HG02571 (cell line): ENCODE data around the gene HSFX1.
"Not testable (repeated sequence)": the region's sequence is repeated elsewhere in the genome, so short reads cannot be mapped to it uniquely, and the experiment has no call there.

Experiments used
- ATAC-seq: cut with Tn5 transposase; IDR thresholded peaks from one replicate; pipeline ENCODE4 v1.9.1; 2021; ENCODE audit warnings: mild to moderate bottlenecking, moderate library complexity; ENCODE audit not compliant: unreplicated experiment

Gene HSFX1

GRCh38 chrX:149773768-149774167, at the start of gene HSFX1:
TSS of gene HSFX1 (plus strand) at chrX:149774068. CDS start at chrX:149774682, 614 bp downstream.
- not testable (repeated sequence) for ATAC-seq

DNA sequence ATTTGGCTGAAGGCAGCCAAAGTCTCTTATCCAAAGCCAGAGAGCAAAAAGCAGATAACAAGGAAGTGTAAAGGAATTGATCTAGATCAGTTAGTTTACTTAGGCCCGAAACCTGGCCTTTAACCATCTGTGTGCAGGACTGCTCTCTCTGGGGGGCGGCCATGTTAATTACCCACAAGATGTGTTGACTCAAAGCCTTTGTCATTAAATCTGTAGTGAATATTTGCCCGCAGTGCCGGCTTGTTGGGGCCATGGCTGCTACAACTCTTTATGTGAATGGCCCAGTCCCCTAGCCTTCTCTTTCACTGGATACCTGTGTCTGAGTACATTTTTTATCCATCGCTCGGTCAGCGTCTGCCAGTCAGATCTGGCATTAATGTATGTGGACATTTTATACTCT, 46.6 kb upstream of the HSFX1 start:
- not testable (repeated sequence) for ATAC-seq

DNA sequence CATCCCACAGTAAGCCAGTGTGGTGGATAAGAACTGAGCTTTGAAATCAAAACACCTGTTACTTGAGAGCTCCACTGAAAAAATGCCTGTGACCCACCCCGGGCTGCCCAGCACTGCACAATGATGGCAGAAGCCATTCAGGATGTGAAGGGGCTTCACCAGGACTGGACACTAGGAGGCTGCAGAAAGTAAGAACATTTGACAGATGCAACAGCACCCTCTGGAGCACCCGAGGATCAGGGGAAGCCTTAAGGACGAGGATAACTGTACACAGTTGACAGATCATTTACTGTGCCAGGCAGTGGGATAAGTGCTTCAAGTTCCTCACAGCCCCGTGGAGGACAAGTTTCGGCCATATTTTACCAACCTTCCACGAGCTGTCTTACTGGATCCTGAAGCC, 31.6 kb upstream of the HSFX1 start:
- ATAC-seq = not testable (repeated sequence)

DNA sequence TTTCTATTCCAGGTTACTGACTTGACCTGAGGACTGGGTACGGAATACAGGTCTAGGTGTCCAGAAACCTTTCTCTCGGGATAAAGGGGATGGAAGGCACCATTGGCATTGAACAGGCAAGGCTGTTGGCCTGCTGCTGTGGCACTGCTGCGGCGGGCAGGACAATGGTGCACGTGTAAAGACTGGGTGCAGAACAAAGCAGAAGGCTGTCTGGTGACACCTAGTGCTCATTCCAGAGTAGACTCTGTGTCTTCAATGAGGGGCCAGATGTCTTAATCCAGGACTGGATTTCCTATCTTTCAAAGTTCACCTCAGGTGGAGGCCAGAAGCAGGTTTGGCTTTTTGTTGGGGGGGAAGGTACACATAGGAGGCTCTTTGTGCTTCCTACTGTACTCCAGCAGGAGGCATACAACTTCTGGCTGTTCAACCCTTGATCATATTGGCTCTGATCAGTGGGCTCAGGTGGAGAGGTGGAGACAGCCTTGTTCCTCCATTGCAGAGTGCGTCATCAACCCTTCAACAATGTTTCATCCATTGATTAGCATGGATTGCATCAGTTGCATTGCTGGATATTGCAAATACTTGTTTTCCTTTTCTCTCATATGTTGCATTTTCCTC, 27.4 kb upstream of the HSFX1 start:
- not testable (repeated sequence) for ATAC-seq

DNA sequence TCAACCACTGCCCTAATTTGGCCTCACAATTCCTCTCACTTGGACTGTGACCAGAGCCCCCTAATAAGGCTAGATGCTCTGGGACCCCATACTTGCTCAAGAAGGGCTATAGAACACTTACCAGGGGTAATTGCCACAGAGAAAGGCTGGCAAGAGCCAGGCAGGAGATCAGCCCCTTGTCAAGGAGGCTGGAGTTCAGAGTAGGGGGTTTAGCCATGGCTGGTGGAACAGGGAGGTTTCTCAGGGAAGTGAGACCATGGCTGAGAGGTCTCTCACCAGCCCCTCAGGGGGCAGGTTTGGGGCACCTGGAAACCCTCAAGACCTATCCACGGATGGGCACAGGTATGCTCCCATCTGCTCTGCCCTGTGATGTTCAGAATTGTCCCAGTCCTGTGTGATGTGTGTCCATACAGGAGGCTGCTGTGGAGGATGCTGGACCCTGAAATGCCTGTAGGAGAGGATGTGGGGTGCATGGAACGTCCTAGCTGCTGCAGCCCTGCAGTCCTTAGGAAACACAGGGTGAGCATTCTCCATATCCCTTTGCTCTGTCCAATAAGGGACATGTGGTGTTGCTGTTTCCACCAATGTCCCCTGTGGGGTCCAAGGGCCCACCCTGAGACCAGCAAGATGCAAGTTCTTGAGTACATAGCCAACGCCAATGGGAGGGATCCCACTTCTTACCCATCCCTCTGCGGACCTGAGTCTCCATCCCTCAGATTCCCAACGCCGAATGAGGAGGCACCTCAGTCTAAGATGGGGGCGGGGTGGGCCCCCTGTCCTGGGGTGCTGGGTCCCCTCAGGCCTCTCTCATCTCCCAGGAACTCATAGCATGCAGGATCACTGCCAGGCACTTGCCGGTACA, 16.4 kb upstream of the HSFX1 start:
- no peak for ATAC-seq

DNA sequence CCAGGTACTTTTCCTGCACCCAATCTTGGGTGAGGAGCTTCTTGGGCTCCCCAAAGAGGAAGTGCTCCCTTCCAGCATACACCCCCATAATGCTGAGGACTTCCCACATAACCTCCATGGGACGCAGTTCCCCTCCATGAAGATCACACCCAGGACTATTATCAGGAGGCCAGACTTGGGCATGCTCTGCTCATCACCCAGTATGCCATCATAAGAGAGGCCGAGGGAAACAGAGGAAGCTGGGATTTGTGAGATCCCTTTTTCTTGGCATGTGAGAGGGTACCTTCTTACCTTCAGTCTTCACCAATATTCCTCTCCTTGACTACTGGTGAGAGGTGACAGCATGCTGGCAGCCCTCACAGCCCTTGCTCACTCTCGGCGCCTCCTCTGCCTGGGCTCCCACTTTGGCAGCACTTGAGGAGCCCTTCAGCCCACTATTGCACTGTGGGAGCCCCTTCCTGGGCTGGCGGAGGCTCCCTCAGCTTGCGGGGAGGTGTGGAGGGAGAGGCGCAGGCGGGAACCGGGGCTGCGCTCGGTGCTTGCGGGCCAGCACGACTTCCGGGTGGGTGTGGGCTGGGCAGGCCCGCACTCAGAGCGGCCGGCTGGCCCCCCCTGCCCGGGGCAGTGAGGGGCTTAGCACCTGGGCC, 15.7 kb upstream of the HSFX1 start:
- ATAC-seq = no peak

DNA sequence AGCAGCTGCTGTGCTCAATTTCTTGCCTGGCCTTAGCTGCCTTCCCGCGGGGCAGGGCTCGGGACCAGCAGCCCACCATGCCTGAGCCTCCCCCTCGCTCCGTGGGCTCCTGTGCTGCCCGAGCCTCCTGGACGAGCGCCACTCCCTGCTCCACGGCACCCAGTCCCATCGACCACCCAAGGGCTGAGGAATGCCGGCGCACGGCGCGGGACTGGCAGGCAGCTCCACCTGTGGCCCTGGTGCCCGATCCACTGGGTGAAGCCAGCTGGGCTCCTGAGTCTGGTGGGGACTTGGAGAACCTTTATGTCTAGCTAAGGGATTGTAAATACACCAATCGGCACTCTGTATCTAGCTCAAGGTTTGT, 15.2 kb upstream of the HSFX1 start:
- ATAC-seq = not testable (repeated sequence)

GRCh38 chrX:149759824-149760223, 14.0 kb upstream of the HSFX1 start:
- ATAC-seq = no peak

DNA sequence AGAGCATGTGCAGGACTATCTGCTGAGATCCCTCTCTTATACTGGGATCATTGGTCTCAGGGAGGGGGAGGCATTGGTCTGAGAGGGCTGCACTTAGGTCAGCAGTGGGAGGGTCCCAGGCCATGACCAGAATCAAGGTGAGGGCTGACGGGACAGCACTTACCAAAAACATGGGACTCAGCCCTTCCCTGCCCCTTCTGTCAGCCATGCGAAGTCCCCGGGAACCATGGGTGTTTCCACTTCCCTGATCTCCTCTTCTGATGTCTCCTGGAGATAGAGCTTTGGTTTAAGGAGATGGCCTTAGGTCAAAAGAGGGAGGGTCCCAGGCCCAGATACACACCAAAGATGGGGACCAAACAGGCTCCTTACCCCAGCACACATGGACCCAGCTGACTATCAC, 12.9 kb upstream of the HSFX1 start:
- no peak for ATAC-seq

DNA sequence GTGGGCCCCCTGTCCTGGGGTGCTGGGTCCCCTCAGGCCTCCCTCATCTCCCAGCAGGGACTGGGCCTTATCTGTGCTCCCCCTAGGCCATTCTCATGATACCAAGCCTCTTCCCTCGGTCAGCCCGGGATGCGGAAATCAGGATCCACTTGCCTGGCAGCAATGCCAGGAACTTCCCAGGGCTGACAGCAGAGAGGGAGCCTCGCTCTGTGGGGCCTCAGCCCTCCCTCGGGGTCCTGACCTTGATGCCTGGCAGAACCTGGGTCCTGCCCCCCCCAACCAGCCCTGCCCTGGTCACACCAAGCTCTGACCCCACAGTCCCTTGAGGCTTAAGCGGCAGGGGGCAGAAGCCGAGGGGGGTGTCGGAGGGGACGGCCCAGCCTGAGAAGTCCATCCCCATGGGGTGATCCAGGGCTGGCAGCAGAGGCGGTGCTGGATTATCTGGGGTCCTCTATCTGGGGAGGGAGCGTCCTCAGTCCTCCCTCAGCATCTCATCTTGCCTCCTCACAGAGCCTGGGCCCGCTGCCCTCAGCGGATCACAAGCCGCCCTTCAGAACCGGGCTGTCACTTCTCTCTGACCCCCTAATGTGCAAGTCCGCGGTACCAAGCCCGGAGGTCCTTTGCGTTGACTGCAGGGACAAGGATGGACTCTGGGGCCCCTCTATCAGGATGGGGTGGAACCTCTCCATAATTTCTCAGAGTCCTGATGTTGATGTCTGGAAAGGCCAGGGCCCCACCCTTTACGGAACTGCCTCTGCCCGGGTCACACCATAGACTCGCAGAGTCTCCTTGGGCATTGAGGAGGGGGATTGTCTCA, 11.8 kb upstream of the HSFX1 start:
- ATAC-seq = not testable (repeated sequence)

GRCh38 chrX:149762696-149763614, 10.9 kb upstream of the HSFX1 start:
- ATAC-seq = no peak

GRCh38 chrX:149770344-149770743, 3.5 kb upstream of the HSFX1 start:
- not testable (repeated sequence) for ATAC-seq

DNA sequence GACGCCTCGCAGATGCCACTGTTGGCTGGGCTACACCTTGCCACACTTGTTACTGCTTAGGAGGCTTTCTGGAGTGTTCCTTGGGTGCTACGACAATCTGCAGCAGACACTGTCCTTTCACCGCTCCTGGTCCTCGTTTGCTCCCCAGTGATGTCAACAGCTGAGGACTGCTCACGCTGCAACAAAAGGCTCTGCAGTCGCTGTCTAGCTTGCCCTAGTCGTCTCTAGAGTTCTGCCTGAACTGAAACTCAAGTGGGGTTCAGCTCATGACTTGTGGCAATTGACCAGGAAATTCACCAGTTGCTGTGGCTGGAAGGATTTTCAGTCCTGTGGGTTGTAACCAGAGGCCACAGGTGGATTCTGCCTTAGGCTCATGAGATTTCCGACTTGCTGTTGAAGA, 842 bp upstream of the HSFX1 start:
- ATAC-seq = not testable (repeated sequence)

DNA sequence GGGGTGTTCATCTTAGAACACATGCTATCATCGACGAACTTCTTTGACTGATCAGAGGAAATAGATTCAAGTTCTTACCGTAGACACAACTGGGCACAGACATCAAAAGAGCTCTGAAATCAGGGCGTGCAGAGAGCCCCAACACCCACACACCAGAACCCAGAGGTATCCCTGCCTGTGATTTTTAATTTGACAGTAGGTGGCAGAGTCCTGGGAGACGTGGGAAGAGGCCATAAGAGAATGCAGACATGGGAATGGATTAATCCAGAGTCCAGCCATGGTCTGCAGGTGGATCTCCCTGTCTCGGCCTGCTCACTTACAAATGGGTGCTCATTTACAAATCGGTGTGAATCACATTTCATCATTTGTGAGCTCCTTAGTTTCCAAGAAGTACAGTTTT, 4.1 kb downstream of the HSFX1 start:
- not testable (repeated sequence) for ATAC-seq

DNA sequence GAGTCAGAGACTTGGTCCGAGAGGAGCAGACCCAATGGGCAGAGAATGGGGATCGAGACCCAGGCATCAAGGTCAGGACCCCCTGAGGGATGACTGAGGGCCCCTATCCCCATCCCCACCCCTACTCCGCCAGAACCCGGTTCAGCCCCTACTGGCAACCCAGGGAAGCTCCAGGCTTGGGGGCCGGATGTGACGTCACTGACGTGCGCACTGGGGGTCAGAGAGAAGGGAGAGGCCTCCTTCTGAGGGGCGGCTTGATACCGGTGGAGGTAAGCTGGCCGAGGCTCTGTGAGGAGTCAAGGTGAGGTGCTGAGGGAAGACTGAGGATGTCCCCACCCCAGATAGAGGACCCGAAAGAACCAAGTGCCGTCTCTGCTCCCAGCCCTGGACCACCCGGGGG, 7.9 kb downstream of the HSFX1 start, which contains the start of gene MAGEA9:
MAGEA9 (plus strand) TSS at position 204 of the 400 bp plus-strand sequence. CDS start 4,281 bp downstream, outside the sequence.
- not testable (repeated sequence) for ATAC-seq

GRCh38 chrX:149795531-149795930, 21.7 kb downstream of the HSFX1 start:
- peak; percentile 99 for ATAC-seq

DNA sequence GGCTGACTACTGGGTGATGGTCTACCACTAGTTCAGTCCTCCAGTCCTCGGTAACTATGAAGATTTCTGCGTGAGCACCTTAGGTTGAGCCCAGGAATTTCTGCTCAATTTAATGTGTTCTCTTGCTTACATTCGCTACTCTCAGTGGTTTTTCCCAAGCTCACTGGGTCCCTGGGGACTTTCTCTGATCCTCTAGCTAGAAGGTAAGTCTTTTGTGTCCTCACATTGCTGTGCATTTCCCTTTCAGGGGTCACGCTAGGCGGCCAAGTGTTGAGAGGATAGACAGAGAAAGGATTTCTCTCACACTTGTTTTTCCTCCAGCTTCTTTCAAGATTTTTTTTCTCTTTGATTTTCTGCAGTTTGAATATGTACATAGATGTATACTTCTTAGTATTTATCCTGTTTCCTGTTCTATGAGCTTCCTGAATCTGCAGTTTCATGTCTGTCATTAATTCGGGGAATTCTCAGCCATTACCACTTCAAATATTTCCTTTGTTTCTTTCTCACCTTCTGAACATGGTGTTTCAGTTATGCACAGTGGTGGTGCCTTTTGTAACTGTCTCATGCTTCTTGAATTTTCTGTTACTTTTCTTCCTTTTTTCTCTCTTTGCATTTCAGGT, 25.3 kb downstream of the HSFX1 start:
- no peak for ATAC-seq

- no peak for ATAC-seq
Observed at GRCh38 chrX:149799938-149800337, 26.1 kb downstream of the HSFX1 start.

GRCh38 chrX:149803458-149804062, 29.7 kb downstream of the HSFX1 start:
- ATAC-seq = no peak
